GM19395 (cell line): ENCODE results near the gene SLAIN2.
"Not testable (repeated sequence)": the region's sequence is repeated elsewhere in the genome, so short reads cannot be mapped to it uniquely, and the experiment has no call there.

Source experiments
- ATAC-seq: cut with Tn5 transposase; IDR thresholded peaks from one replicate; pipeline ENCODE4 v1.9.1; 2021; ENCODE audit warnings: mild to moderate bottlenecking, moderate library complexity; ENCODE audit not compliant: unreplicated experiment

The SLAIN2 gene

GRCh38 chr4:48432017-48432416 is 90.7 kb downstream of the SLAIN2 start:
- ATAC-seq = no peak

DNA sequence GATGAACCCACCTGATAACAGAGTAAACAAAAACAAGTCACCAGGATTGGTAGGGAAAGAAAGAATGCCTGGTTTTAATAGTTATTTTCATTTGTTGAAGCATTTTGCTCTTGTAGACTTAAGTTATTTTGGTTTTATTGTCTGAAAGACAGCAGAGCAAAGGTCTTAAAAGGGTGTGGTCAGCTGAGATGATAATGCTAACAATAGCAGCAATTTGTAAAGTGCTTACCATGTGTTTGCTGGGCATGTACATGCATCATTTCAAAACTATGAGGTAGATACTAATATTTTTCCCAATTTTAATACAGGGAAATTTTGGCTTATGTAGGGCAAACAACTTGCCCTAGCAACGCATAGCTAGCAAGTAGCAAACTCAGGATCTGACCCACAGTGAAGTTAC is 95.0 kb downstream of the SLAIN2 start:
- ATAC-seq = no peak

DNA sequence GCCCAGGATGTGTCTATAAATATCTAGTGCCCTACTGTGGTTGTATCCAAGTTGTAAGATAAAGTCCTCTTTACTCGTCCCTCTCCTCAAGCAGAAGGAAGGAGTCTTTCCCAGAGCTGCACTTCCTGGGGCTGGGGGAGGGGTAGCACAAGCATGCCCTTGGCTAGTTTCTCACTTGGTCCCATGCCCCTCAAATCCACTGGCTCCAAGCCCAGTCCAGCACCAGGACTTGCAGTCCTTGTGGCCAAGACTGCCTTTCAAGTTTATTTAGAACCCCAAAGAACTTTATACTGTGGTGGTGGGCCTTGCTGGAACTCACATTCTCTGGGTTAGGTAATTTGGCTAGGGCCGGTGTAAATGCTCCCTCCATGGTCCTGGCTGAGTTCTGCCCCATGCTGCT is 98.7 kb downstream of the SLAIN2 start:
- no peak for ATAC-seq

- ATAC-seq = not testable (repeated sequence)
Observed at GRCh38 chr4:48440914-48441313, 99.6 kb downstream of the SLAIN2 start.

DNA sequence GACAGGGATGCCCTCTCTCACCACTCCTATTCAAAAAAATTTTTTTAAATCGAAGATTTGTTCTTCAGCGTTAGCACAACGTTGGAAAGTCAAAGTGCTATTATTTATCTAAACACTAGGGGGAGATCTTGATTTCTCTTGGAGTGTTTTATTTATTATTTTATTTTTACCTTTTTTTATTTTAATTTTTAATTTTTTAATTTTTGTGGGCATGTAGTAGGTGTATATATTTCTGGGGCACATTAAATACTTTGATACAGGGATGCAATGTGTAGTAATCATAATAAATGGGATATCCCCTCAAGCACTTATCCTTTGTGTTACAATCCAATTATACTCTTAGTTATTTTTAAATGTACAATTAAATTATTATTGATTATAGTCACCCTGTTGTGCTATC is 104.4 kb downstream of the SLAIN2 start:
- no peak for ATAC-seq

GRCh38 chr4:48446642-48447041 is 105.3 kb downstream of the SLAIN2 start:
- no peak for ATAC-seq

GRCh38 chr4:48449151-48449550 is 107.8 kb downstream of the SLAIN2 start:
- ATAC-seq = no peak

DNA sequence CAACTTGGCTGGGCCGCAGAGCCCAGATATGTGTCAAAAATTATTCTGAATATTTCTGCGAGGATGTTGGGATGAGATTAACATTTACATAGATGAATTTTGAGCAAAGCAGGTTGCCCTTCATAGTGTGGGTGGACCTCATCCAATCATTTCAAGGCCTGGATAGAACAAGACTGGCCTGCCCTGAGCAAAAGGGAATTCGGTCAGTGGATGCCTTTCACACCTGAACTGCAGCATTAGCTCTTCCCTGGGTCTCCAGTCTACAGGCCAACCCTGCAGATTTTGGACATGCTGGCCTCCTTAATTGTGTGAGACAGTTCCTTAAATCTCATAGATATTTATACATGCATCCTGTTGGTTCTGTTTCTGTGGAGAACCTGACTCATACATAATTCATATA is 109.4 kb downstream of the SLAIN2 start:
- no peak for ATAC-seq

GRCh38 chr4:48451656-48452055 is 110.3 kb downstream of the SLAIN2 start:
- not testable (repeated sequence) for ATAC-seq

DNA sequence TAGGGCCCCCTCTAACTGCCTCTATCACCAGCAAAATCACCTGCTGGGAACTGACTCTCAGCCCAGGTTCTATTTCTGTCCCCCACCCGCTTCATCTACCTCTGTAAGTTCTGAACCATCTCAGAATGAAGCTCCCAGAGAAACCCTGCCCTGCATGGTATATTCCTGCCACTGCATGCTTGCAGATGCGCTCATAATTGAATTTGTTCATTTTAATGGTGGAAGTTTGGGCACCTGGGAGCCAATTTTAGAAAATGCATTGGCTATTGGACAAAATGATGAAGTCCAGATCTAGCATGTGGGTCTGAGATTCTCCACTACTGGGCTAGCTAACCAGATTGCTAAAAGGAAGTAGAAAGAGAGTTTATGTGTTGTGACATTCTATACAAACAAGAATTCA is 113.3 kb downstream of the SLAIN2 start:
- ATAC-seq = no peak

- no peak for ATAC-seq
Observed at GRCh38 chr4:48461000-48461399, 119.7 kb downstream of the SLAIN2 start.

DNA sequence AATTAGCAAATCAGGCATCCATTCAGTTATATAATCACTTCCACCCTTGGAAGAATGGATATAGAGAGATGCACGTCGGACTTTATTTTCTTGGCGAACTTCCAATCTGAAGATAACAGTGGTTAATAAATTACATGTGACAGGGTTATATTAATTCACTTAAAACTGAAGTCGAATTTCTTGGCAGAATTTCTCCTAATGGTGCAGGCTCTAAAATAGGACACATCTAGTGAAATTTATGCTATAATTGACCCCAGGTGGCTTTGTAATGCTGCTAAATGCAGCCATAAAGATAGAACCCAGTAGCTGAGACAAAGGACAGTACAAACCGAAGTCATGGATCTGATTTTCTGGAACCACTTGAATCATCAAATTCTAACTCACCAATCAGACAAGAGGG is 121.0 kb downstream of the SLAIN2 start:
- ATAC-seq = no peak

GRCh38 chr4:48467442-48467841 is 126.1 kb downstream of the SLAIN2 start:
- ATAC-seq = no peak

- no peak for ATAC-seq
Observed at GRCh38 chr4:48467891-48468290, 126.6 kb downstream of the SLAIN2 start.

DNA sequence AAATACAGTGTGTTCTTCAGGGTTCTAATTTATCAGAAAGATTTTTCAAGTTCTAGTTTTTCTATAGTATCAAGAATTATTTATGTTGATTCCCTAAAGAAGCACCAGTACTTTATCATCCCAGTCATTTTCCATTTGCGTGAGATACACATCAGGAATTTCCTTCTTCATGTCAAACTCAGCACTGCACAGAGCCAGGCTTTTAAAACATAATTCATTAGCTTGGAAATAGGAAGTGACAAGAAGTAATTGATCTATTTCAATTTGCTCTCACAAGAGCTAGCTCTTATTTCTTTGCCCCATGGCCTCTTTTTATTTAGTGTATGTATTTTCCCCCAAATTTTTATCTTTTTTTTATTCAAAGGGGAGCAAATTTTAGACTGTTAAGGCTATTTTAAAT is 128.8 kb downstream of the SLAIN2 start:
- ATAC-seq = no peak

GRCh38 chr4:48470570-48470969 is 129.2 kb downstream of the SLAIN2 start:
- no peak for ATAC-seq

DNA sequence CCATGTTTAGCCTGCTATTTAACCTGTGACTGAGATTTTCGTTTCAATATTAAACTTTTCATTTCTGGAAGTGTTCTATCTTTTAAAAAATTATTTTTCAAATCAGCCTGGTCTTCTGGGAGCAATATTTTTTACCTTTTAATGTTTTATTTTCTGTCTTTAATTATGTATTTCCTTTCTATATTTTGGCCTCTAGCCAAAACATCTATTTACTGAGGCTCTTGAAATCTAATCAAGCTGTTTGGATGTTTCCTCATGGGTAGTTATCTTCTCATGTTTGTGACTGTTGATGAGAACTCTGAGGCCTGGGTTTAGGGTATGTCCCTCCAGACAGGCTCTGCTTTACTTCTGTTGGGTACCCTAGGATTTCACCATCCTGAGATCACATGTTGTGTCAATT is 131.5 kb downstream of the SLAIN2 start:
- ATAC-seq = no peak

DNA sequence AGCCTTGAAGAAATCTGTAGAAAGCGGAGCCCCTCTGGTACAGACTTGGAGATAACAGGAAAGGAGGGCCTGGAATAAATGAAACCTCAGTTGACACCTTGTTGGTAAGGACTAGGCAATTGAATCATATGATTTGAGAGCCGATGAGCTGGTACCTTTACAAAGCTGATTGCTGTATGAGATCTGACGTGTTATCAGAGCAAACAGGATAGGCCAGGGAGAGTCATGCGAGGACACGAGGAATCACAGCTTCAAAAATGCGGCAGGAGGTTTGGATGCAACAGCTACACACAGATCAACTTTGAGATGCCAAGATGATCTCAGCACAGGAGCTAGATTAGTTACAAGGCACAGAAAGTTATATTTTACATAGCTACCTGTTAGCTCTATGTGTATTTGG is 134.4 kb downstream of the SLAIN2 start:
- no peak for ATAC-seq
